ENCODE results near the gene APOC4. TPM values are rescaled to one million over a fixed set of nuclear protein-coding genes. Genes with fewer than 3 reads are reported as not detected.

APOC4 gene
- total RNA-seq, 1 experiment from 2014 or later = not detected

DNA sequence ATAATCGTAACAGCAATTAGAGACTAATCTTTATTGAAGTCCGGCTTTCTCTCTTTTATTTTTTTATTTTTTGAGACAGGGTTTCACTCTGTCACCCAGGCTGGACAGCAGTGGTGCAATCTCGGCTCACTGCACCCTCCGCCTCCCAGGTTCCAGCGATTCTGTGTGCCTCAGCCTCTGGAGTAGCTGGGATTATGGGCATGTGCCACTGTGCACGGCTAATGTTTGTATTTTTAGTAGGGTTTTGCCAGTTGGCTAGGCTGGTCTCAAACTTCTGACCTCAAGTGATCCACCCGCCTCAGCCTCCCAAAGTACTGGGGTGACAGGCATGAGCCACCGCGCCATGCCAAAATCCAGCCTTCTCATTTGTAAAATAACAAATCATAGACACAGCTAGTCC, 7.5 kb downstream of the APOC4 start:
- CTCF ChIA-PET = no interaction called here
- H3K4me1 Mint-ChIP-seq = peaks cover 4% of the 10 kb centered on the region; the same call in 1 of the 2 replicates

DNA sequence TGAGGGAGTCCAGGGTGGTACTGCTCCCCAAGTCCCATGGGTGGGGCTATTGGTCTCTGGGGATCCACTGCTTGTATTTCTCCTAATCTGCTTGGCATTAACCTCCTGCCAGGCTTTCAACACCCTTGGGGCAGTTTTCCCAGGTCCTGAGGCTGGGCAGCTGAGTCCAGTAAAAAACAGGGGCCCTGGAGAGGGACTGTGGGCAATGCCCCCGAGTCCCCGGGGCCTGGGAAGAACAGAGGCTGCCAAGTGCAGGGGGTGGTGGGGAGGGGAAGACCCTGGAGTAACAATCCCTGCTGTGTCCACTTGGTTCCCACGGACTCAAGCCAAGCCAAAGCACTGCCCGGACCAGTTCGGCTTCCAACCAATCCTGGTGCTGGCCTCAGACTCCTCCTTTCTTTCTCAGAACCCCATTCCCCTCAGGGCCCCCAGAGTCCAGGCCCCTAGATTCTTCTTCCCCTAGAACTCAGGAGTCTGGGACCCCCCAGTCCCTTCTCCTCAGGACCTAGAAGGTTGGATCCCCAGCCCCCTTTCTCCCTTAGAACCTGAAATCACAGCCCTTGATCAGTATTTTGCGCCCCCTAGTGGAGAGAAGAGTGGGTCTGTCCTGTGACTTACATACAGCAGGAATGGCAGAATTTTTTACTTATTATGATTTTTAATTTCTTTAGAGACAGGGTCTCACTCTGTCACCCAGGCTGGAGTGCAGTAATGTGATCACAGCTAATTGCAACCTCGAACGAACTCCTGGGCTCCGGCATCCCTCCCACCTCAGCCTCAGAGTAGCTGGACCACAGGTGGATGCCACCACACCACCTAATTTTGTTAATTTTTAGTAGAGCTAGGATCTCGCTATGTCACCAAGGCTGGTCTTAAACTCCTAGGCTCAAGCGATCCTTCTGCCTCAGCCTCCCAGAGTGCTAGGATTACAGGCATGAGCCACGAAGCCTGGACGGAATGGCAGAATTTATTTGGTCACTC, 9.4 kb downstream of the APOC4 start:
- Mint-ChIP-seq H3K27me3 (ENCODE audit: low read depth) (no peaks in the 10 kb centered on the region), H3K27ac (no peak overlapping the region), H3K4me1 (peaks cover 14% of the 10 kb centered on the region), H3K4me3 (no peak overlapping the region), H3K9me3 (no peaks in the 10 kb centered on the region), H3K36me3 (no peaks in the 10 kb centered on the region)
- TF ChIP-seq NR2C2 (CRISPR knock-in tag; IDR thresholded peaks at IDR 0.05) = no peak
- TF ChIP-seq, protein P1, sequence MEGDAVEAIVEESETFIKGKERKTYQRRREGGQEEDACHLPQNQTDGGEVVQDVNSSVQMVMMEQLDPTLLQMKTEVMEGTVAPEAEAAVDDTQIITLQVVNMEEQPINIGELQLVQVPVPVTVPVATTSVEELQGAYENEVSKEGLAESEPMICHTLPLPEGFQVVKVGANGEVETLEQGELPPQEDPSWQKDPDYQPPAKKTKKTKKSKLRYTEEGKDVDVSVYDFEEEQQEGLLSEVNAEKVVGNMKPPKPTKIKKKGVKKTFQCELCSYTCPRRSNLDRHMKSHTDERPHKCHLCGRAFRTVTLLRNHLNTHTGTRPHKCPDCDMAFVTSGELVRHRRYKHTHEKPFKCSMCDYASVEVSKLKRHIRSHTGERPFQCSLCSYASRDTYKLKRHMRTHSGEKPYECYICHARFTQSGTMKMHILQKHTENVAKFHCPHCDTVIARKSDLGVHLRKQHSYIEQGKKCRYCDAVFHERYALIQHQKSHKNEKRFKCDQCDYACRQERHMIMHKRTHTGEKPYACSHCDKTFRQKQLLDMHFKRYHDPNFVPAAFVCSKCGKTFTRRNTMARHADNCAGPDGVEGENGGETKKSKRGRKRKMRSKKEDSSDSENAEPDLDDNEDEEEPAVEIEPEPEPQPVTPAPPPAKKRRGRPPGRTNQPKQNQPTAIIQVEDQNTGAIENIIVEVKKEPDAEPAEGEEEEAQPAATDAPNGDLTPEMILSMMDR (IDR thresholded peaks at IDR 0.05) = peak; percentile 80
- CTCF ChIA-PET = interaction anchor here (0.6 to 3.0 kb wide), 19 partner anchors 8 to 167 kb away, joined by 3 to 54 read pairs (median 5); partner anchors contain the start of genes APOE, NECTIN2 and TOMM40
- ATAC-seq (peak; percentile 19), DNase-seq (ENCODE audit: low spot score) (peak; percentile 57)
- POLR2A ChIA-PET = interaction anchor here (0.6 to 0.8 kb wide), 2 partner anchors 41 to 46 kb away, joined by 3 to 8 read pairs; partner anchors contain the start of gene APOE

More for the DNA sequence above, 7.5 kb downstream of the APOC4 start:
- Mint-ChIP-seq H3K36me3 (no peaks in the 10 kb centered on the region), H3K4me3 (no peak overlapping the region), H3K9me3 (no peaks in the 10 kb centered on the region), H3K27ac (no peak overlapping the region), H3K27me3 (ENCODE audit: low read depth) (no peaks in the 10 kb centered on the region; the same call in 1 of the 2 replicates)
- POLR2A ChIA-PET = interaction anchor here (0.6 kb wide), 1 partner anchor 11 kb away, joined by 3 read pairs; no protein-coding TSS in a partner anchor
- ATAC-seq = no peak
- TF ChIP-seq, protein P2, sequence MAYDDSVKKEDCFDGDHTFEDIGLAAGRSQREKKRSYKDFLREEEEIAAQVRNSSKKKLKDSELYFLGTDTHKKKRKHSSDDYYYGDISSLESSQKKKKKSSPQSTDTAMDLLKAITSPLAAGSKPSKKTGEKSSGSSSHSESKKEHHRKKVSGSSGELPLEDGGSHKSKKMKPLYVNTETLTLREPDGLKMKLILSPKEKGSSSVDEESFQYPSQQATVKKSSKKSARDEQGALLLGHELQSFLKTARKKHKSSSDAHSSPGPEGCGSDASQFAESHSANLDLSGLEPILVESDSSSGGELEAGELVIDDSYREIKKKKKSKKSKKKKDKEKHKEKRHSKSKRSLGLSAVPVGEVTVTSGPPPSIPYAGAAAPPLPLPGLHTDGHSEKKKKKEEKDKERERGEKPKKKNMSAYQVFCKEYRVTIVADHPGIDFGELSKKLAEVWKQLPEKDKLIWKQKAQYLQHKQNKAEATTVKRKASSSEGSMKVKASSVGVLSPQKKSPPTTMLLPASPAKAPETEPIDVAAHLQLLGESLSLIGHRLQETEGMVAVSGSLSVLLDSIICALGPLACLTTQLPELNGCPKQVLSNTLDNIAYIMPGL (CRISPR knock-in tag; IDR thresholded peaks at IDR 0.05) = no peak
- TF ChIP-seq E2F1 (CRISPR knock-in tag; IDR thresholded peaks at IDR 0.05) (no peak), ZNF423 (CRISPR knock-in tag; IDR thresholded peaks at IDR 0.05) (no peak), CBFB (CRISPR knock-in tag; IDR thresholded peaks at IDR 0.05; ENCODE audit: low read depth) (no peak), TEAD4 (CRISPR knock-in tag; IDR thresholded peaks at IDR 0.05) (no peak), ZNF138 (CRISPR knock-in tag; conservative IDR thresholded peaks at IDR 0.05) (no peak), ZNF416 (CRISPR knock-in tag; IDR thresholded peaks at IDR 0.05) (no peak), CREB1 (CRISPR knock-in tag; IDR thresholded peaks at IDR 0.05) (no peak), ZMAT4 (CRISPR knock-in tag; IDR thresholded peaks at IDR 0.05) (no peak), ZNF232 (CRISPR knock-in tag; IDR thresholded peaks at IDR 0.05) (no peak), ETV6 (CRISPR knock-in tag; IDR thresholded peaks at IDR 0.05) (no peak), KAT7 (CRISPR knock-in tag; IDR thresholded peaks at IDR 0.05; ENCODE audit: borderline replicate concordance) (no peak), ZNF396 (CRISPR knock-in tag; IDR thresholded peaks at IDR 0.05; ENCODE audit: borderline replicate concordance) (no peak)
- TF ChIP-seq, protein P3, sequence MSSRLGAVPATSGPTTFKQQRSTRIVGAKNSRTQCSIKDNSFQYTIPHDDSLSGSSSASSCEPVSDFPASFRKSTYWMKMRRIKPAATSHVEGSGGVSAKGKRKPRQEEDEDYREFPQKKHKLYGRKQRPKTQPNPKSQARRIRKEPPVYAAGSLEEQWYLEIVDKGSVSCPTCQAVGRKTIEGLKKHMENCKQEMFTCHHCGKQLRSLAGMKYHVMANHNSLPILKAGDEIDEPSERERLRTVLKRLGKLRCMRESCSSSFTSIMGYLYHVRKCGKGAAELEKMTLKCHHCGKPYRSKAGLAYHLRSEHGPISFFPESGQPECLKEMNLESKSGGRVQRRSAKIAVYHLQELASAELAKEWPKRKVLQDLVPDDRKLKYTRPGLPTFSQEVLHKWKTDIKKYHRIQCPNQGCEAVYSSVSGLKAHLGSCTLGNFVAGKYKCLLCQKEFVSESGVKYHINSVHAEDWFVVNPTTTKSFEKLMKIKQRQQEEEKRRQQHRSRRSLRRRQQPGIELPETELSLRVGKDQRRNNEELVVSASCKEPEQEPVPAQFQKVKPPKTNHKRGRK (CRISPR knock-in tag; IDR thresholded peaks at IDR 0.05; ENCODE audit: borderline replicate concordance) = no peak
- no peak for DNase-seq (ENCODE audit: low spot score)
